Gastroesophageal sphincter (tissue), 3 donors: ENCODE measurements around the gene FAM136A.

ENCODE experiments used
- CTCF ChIP-seq, 4 experiments: fragments of 200-600 bp in 2 of 4; fragments of 450-650 bp in 2 of 4; sonication (generic) in 1 of 4; IDR thresholded peaks; one replicate each; pipeline ENCODE4 v1.5.1; 2017 to 2019; ENCODE audit warnings: antibody characterized with exemption in 4 of 4, mild to moderate bottlenecking in 2 of 4, moderate library complexity in 2 of 4
- POLR2A ChIP-seq, 2 donors: fragments of 450-650 bp; IDR thresholded peaks; one replicate each; pipeline ENCODE4 v1.6.1; 2017; ENCODE audit warnings: antibody characterized with exemption in 2 of 2, mild to moderate bottlenecking in 2 of 2, moderate library complexity in 1 of 2

- no peak for TF ChIP-seq CTCF (IDR thresholded peaks at IDR 0.05)
- no peak for TF ChIP-seq POLR2A (IDR thresholded peaks at IDR 0.05)
These were observed 54.3 kb downstream of the FAM136A start for GRCh38 chr2:70247364-70248180.
